GM19438 (cell line): Measurements from ENCODE around the gene PLPPR5.
A peak's percentile ranks its signal among the peaks of the same experiment; 100 is the strongest.

ENCODE experiments used
- ATAC-seq: cut with Tn5 transposase; IDR thresholded peaks from one replicate; pipeline ENCODE4 v1.9.1; 2021; ENCODE audit warnings: low read depth; ENCODE audit not compliant: unreplicated experiment

The PLPPR5 gene

GRCh38 chr1:98870959-98871903 is 133.4 kb downstream of the PLPPR5 start:
- peak; percentile 98 for ATAC-seq

- no peak for ATAC-seq
Observed at GRCh38 chr1:98865796-98866195, 138.9 kb downstream of the PLPPR5 start.

- ATAC-seq, result no peak
Observed at GRCh38 chr1:98860329-98860728, 144.3 kb downstream of the PLPPR5 start.

- no peak for ATAC-seq
Observed at GRCh38 chr1:98854137-98854536, 150.5 kb downstream of the PLPPR5 start.

GRCh38 chr1:98849969-98850636 is 154.6 kb downstream of the PLPPR5 start:
- ATAC-seq, result peak; percentile 70

- ATAC-seq, result no peak
Observed at GRCh38 chr1:98842241-98842640, 162.4 kb downstream of the PLPPR5 start.
